ENCODE measurements around the gene PAK1. TPM values are rescaled to one million over a fixed set of nuclear protein-coding genes. Genes with fewer than 3 reads are reported as not detected.
A peak's percentile ranks its signal among the peaks of the same experiment; 100 is the strongest.

PAK1 gene
- total RNA-seq, 1 donor, result 69.1 TPM

- peak; percentile 83 for DNase-seq (ENCODE audit: low read depth)
- peak overlapping the region; percentile 72 for H3K4me3 ChIP-seq (ENCODE audit: low read depth, low read length)
- peak; percentile 9 for TF ChIP-seq CTCF (IDR thresholded peaks at IDR 0.05; ENCODE audit: insufficient read depth, low read depth, low read length)
Observed at GRCh38 chr11:77411717-77412441, 62.0 kb downstream of the PAK1 start.

GRCh38 chr11:77411137-77411707, 62.7 kb downstream of the PAK1 start:
- DNase-seq (ENCODE audit: low read depth), result peak; percentile 30
- no peak for TF ChIP-seq CTCF (IDR thresholded peaks at IDR 0.05; ENCODE audit: insufficient read depth, low read depth, low read length)
- peak overlapping the region; percentile 72 for H3K4me3 ChIP-seq (ENCODE audit: low read depth, low read length)

DNA sequence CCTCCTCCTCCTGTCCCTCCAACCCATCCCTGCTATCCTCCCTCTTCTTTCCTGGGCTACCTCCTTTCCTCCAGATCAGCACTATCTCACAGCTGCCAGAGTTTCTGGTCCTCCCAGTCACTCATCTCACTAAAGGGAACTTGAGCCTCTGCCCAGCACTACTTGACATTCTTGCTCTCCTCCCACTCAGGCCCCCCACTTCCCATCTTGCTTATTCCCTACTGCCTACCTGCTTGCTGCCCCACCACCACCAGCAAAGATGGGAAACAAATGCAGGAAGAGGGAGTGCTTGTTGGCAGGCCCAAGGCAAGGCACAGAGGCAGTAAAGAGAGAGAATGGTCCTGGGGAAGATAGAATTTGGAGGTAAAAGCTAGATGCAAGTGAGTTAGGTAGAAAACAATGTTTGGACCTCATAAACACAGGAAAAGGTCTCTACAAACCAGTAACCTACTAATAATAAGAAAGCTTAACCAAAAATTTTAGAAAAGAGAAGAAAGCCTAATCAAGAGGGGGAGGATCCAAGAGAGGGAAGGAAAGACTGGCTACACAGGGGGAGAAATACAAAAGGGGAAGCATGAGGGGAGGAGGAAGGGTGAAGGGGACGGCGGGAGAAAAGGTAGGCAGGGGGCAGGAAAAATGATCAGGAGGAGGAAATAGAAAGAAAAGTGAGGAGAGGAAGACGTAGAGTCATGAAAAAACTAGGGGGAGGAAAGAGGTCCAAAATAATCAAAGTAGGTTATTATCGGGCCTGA, 63.6 kb downstream of the PAK1 start:
- TF ChIP-seq CTCF (IDR thresholded peaks at IDR 0.05; ENCODE audit: insufficient read depth, low read depth, low read length), result no peak
- no peak for DNase-seq (ENCODE audit: low read depth)
- no peak overlapping the region for H3K4me3 ChIP-seq (ENCODE audit: low read depth, low read length)

DNA sequence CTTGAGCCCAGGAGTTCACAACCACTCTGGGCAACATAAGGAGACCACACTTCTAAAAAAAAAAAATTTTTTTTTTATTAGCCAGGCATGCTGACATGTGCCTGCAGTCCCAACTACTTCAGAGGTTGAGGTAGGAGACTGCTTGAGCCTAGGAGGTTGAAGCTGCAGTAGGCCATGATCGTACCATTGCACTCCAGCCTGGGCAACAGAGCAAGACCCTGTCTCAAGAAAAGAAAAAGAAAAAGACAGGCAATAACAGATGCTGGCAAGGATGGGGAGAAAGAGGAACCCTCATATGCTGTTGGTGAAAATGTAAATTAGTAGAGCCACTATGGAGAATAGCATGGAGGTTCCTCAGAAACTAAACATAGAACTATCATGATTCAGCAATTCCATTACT, 64.8 kb downstream of the PAK1 start:
- H3K4me3 ChIP-seq (ENCODE audit: low read depth, low read length), result no peak overlapping the region
- no peak for DNase-seq (ENCODE audit: low read depth)
- TF ChIP-seq CTCF (IDR thresholded peaks at IDR 0.05; ENCODE audit: insufficient read depth, low read depth, low read length), result no peak

- no peak overlapping the region for H3K4me3 ChIP-seq (ENCODE audit: low read depth, low read length)
- DNase-seq (ENCODE audit: low read depth), result peak; percentile 72
- TF ChIP-seq CTCF (IDR thresholded peaks at IDR 0.05; ENCODE audit: insufficient read depth, low read depth, low read length), result no peak
Observed at GRCh38 chr11:77407613-77408012, 66.3 kb downstream of the PAK1 start.

GRCh38 chr11:77406396-77406795, 67.5 kb downstream of the PAK1 start:
- DNase-seq (ENCODE audit: low read depth), result no peak
- no peak overlapping the region for H3K4me3 ChIP-seq (ENCODE audit: low read depth, low read length)
- no peak for TF ChIP-seq CTCF (IDR thresholded peaks at IDR 0.05; ENCODE audit: insufficient read depth, low read depth, low read length)
